HEK293T (cell line): ENCODE data around the gene CX3CL1.
"Not testable (repeated sequence)": the region's sequence is repeated elsewhere in the genome, so short reads cannot be mapped to it uniquely, and the experiment has no call there.

ENCODE experiments used
- CTCF ChIA-PET: fragments of 350-600 bp; formaldehyde crosslinking; extraction: SDS; loops from one replicate; lab custom pipeline; 2021; ENCODE audit warnings: antibody characterized with exemption, inconsistent platforms; lab: Yijun Ruan, JAX
- POLR2A ChIA-PET: fragments of 350-600 bp; formaldehyde crosslinking; extraction: SDS; loops from one replicate; lab custom pipeline; 2020; ENCODE audit warnings: antibody characterized with exemption, inconsistent platforms; lab: Yijun Ruan, JAX
- DNase-seq: peaks from one replicate; pipeline ENCODE4 v3.0.0; 2012; ENCODE audit warnings: mixed read lengths; ENCODE audit errors: extremely low spot score
- ARNT ChIP-seq: fragments of 450-650 bp; IDR thresholded peaks from 2 replicates; pipeline ENCODE4 v1.6.1; 2017; ENCODE audit warnings: mild to moderate bottlenecking
- BHLHE40 ChIP-seq: fragments of 450-650 bp; IDR thresholded peaks from 2 replicates; pipeline ENCODE4 v1.6.1; 2016; ENCODE audit warnings: mild to moderate bottlenecking, moderate library complexity, borderline replicate concordance
- CTBP1 ChIP-seq: fragments of 450-650 bp; IDR thresholded peaks from 2 replicates; pipeline ENCODE4 v1.6.1; 2016; ENCODE audit warnings: borderline replicate concordance
- ELF4 ChIP-seq: fragments of 450-650 bp; IDR thresholded peaks from 2 replicates; pipeline ENCODE4 v1.6.1; 2017; ENCODE audit warnings: antibody characterized with exemption
- FOXA1 ChIP-seq: fragments of 450-650 bp; IDR thresholded peaks from 2 replicates; pipeline ENCODE4 v1.6.1; 2016; ENCODE audit warnings: mild to moderate bottlenecking
- FOXK2 ChIP-seq: fragments of 450-650 bp; IDR thresholded peaks from 2 replicates; pipeline ENCODE4 v1.6.1; 2016; ENCODE audit warnings: mild to moderate bottlenecking
- FOXM1 ChIP-seq: fragments of 450-650 bp; IDR thresholded peaks from 2 replicates; pipeline ENCODE4 v1.6.1; 2017; ENCODE audit warnings: mild to moderate bottlenecking, borderline replicate concordance
- HDGF ChIP-seq: fragments of 450-650 bp; IDR thresholded peaks from 2 replicates; pipeline ENCODE4 v1.6.1; 2017; ENCODE audit warnings: antibody characterized with exemption, borderline replicate concordance
- L3MBTL2 ChIP-seq: fragments of 450-650 bp; conservative IDR thresholded peaks from 2 replicates; pipeline ENCODE4 v1.6.1; 2016; ENCODE audit warnings: mild to moderate bottlenecking
- LEF1 ChIP-seq: fragments of 450-650 bp; IDR thresholded peaks from 2 replicates; pipeline ENCODE4 v1.6.1; 2017; ENCODE audit warnings: mild to moderate bottlenecking, borderline replicate concordance
- NFRKB ChIP-seq: fragments of 450-650 bp; IDR thresholded peaks from 2 replicates; pipeline ENCODE4 v1.6.1; 2016; ENCODE audit warnings: mild to moderate bottlenecking, moderate library complexity
- SP1 ChIP-seq: fragments of 450-650 bp; IDR thresholded peaks from 2 replicates; pipeline ENCODE4 v1.6.1; 2017
- SUZ12 ChIP-seq: fragments of 450-650 bp; IDR thresholded peaks from 2 replicates; pipeline ENCODE4 v1.6.1; 2016; ENCODE audit warnings: mild to moderate bottlenecking
- TARDBP ChIP-seq: fragments of 450-650 bp; IDR thresholded peaks from 2 replicates; pipeline ENCODE4 v1.6.1; 2016
- ZNF384 ChIP-seq: fragments of 450-650 bp; IDR thresholded peaks from 2 replicates; pipeline ENCODE4 v1.6.1; 2016
- TF ChIP-seq, protein P1 (sequence below): fragments of 450-650 bp; IDR thresholded peaks from 2 replicates; pipeline ENCODE4 v1.6.1; 2016

Gene CX3CL1

DNA sequence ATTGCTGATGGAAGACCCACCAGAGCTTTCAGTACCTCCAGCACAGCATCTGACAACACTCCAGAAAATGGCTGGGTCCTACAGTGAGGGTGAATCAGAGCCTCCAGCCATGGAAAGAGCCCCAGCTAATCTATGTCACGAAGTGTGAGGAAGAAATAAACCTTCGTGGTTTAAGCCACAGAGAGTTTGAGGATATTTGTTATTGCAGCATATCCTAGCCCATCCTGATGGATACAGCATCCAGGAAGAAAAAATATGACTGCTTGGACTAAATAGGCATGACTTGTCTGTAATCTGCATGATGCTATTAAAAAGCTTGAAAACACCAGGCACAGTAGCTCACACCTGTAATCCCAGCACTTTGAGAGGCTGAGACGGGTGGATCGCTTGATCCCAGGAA lies 19.0 kb downstream of the CX3CL1 start:
- CTCF ChIA-PET = interaction anchor here (1.5 kb wide), 1 partner anchor 14 kb away, joined by 3 read pairs; no protein-coding TSS in a partner anchor
- POLR2A ChIA-PET = no interaction called here
- TF ChIP-seq ARNT (no peak), LEF1 (no peak), BHLHE40 (no peak), CTBP1 (no peak), L3MBTL2 (no peak), SUZ12 (no peak), ELF4 (no peak), NFRKB (no peak), FOXM1 (no peak)
- no peak for DNase-seq

DNA sequence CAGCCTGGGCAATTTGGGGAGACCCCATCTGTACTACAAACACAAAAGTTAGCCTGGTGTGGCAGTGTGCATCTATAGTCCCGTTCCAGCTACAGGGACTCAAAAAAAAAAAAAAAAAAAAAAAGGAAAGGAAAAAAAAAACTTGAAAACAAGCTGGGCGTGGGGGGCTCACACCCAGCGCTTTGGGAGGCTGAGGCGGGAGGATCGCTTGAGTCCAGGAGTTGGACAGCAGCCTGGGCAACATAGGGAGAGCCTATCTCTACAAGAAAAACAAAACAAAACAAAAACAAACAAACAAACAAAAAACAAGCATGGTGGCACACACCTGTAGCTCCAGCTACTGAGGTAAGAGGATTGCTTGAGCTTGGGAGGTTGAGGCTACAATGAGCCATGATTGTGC lies 19.4 kb downstream of the CX3CL1 start:
- TF ChIP-seq CTBP1 (no peak), LEF1 (no peak), ELF4 (no peak), NFRKB (no peak), L3MBTL2 (no peak), BHLHE40 (no peak), FOXK2 (no peak), TARDBP (no peak), SUZ12 (no peak), SP1 (no peak), ARNT (no peak), HDGF (no peak), FOXM1 (no peak), FOXA1 (no peak), ZNF384 (no peak)
- TF ChIP-seq, protein P1, sequence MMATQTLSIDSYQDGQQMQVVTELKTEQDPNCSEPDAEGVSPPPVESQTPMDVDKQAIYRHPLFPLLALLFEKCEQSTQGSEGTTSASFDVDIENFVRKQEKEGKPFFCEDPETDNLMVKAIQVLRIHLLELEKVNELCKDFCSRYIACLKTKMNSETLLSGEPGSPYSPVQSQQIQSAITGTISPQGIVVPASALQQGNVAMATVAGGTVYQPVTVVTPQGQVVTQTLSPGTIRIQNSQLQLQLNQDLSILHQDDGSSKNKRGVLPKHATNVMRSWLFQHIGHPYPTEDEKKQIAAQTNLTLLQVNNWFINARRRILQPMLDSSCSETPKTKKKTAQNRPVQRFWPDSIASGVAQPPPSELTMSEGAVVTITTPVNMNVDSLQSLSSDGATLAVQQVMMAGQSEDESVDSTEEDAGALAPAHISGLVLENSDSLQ = no peak
- no peak for DNase-seq
- ChIA-PET CTCF (no interaction called here), POLR2A (no interaction called here)

DNA sequence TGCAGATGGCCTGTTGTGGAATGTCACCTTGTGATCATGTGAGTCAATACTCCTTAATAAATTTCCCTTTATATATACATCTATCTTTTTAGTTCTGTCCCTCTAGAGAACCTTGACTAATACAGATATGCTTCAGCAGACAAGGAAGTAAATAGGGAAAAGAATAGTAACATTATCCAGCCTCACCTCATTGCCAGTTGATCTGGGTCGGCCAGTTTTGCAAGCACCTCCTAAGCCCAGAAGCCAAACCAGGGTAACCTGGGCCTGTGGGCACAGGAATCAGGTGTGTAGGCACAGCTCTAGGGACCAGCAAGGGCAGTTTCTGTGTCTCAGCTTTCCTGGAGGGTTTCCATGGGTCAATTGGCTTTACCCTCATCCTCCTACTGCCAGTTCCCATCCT lies 20.4 kb downstream of the CX3CL1 start:
- ChIA-PET POLR2A (interaction anchor here (0.8 kb wide), 1 partner anchor 8 kb away, joined by 3 read pairs; no protein-coding TSS in a partner anchor), CTCF (no interaction called here)
- no peak for DNase-seq
- TF ChIP-seq BHLHE40 = no peak
- TF ChIP-seq FOXK2 = no peak
- no peak for TF ChIP-seq FOXM1
- TF ChIP-seq CTBP1 = no peak
- TF ChIP-seq ELF4 = no peak
- TF ChIP-seq LEF1 = no peak
- no peak for TF ChIP-seq NFRKB
- no peak for TF ChIP-seq TARDBP
- TF ChIP-seq, protein P1 = no peak
- TF ChIP-seq ZNF384 = no peak
- no peak for TF ChIP-seq FOXA1
- TF ChIP-seq HDGF = no peak
- TF ChIP-seq ARNT = no peak
- TF ChIP-seq SUZ12 = no peak
- no peak for TF ChIP-seq L3MBTL2
- no peak for TF ChIP-seq SP1

DNA sequence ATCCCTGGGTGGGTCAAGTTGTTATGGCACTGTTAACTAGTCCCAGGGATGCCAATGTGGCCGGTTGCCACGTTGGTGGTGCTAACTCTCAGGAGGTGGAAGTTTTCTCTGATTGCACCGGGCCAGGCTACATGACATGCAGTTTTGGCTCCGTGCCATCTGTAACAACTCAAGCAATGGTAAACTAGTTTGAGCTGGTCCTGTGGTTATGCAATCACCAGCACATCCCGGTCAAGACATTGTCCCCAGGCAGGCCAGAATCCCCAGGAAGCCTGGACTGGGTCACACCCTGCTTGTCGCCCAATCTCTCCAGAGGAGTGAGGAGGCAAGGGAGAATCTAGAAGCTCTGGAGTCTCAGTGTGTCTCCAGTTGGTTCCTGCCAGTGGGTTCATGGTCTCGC lies 22.2 kb downstream of the CX3CL1 start:
- POLR2A ChIA-PET = no interaction called here
- CTCF ChIA-PET = interaction anchor here (0.6 kb wide), 1 partner anchor 10 kb away, joined by 3 read pairs; no protein-coding TSS in a partner anchor
- TF ChIP-seq ZNF384 = no peak
- TF ChIP-seq FOXA1 = no peak
- DNase-seq = no peak

DNA sequence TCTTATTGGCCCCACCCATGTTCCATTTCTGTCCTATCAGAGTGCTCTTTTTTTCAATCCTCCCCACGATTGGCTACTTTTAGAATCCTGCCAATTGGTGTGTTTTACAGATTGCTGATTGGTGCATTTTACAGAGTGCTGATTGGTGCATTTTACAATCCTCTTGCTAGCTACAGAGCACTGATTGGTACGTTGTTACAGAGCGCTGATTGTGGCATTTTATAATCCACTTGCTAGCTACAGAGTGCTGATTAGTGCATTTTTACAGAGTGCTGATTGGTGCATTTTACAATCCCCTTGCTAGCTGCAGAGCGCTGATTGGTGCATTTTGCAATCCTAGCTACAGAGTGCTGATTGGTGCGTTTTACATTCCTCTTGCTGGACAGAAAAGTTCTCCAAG lies 22.7 kb downstream of the CX3CL1 start:
- no peak for DNase-seq
- POLR2A ChIA-PET = no interaction called here
- CTCF ChIA-PET = no interaction called here
- TF ChIP-seq LEF1 (no peak), L3MBTL2 (no peak), FOXA1 (no peak), FOXK2 (no peak), HDGF (no peak), ELF4 (no peak), CTBP1 (no peak), ARNT (no peak), TARDBP (no peak), ZNF384 (no peak), SUZ12 (no peak), FOXM1 (no peak), NFRKB (no peak), BHLHE40 (no peak), SP1 (no peak)
- TF ChIP-seq, protein P1 = no peak

DNA sequence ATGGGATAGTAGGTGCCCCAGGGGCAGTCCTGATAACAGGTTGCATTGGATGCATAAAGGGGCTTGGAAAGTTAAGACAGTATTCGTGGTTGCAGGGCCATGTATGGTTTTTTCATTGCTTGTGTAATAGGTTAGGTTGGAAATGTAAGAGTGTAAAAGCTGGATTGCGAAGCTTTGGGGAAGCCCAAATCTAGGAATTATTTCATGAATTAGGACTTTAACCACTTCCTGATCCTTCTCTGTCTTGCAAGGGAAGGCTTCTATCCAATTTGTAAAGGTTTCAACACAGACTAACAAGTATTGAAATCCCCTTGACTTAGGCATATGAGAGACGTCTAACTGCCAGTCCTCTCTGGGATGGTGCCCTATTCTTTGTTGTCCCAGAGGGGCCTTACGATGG lies 24.5 kb downstream of the CX3CL1 start:
- CTCF ChIA-PET = interaction anchor here (0.6 kb wide), 1 partner anchor 129 kb away, joined by 3 read pairs; no protein-coding TSS in a partner anchor
- no peak for TF ChIP-seq FOXA1
- TF ChIP-seq SP1 = no peak
- TF ChIP-seq HDGF = no peak
- no peak for DNase-seq
- POLR2A ChIA-PET = no interaction called here

DNA sequence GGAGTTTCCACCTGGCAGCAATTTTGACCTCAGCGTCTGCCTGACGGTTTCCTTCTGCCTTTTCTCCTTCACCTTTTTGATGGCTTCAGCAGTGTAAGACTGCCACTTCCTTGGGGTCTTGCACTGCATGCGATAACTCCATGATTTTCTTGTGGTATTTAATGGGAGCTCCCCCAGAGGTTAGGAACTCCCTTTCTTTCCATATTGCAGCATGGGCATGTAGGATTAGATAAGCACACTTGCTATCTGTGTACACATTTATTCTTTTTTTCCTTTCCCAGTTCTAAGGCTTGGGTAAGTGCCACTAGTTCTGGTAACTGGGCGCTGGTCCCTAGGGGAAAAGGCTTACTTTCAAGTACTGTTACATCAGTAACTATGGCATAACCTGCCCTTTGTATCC lies 25.2 kb downstream of the CX3CL1 start:
- CTCF ChIA-PET, POLR2A ChIA-PET, DNase-seq: not testable (repeated sequence)
